CD4-positive, alpha-beta T cell (primary cell): Measurements from ENCODE around the gene SIL1. TPM values are rescaled to one million over a fixed set of nuclear protein-coding genes. Genes with fewer than 3 reads are reported as not detected.

ENCODE experiments used
- ATAC-seq: fragments of 200-7000 bp; cut with Tn5 transposase; one replicate; pipeline ENCODE4 v1.10.0; 2022; ENCODE audit warnings: mild to moderate bottlenecking; ENCODE audit not compliant: poor library complexity
- CTCF ChIA-PET: fragments of 350-600 bp; sonication (Branson Sonifier 250); formaldehyde crosslinking; loops from one replicate; lab custom pipeline; 2021; ENCODE audit warnings: antibody characterized with exemption, inconsistent platforms; lab: Charles Lee
- POLR2A ChIA-PET: fragments of 350-600 bp; sonication (Branson Sonifier 250); formaldehyde crosslinking; loops from one replicate; lab custom pipeline; 2021; ENCODE audit warnings: antibody characterized with exemption, inconsistent platforms; lab: Charles Lee
- DNase-seq, 14 experiments: peaks; one replicate each; pipeline ENCODE4 v3.0.0-alpha.2; 2013 to 2020; ENCODE audit warnings: mixed read lengths in 2 of 14
- H3K27ac ChIP-seq, 2 donors: one replicate each; pipeline versions ENCODE4 v1.5.1 to v1.7.0; 2013; ENCODE audit warnings: low read length in 2 of 2, low read depth in 1 of 2, mild to moderate bottlenecking in 1 of 2
- H3K27me3 ChIP-seq, 2 experiments: 1 replicate in 1 of 2; 2 replicates in 1 of 2; pipeline versions ENCODE4 v1.6.1 to v1.7.0; 2013; ENCODE audit warnings: low read length in 2 of 2, control low read depth in 1 of 2, mild to moderate bottlenecking in 1 of 2, moderate library complexity in 1 of 2; ENCODE audit not compliant: insufficient read depth in 2 of 2, control insufficient read depth in 1 of 2
- H3K36me3 ChIP-seq: one replicate; pipeline ENCODE4 v1.6.1; 2013; ENCODE audit warnings: low read length, control low read depth; ENCODE audit not compliant: insufficient read depth
- H3K4me1 ChIP-seq: one replicate; pipeline ENCODE4 v1.6.1; 2013; ENCODE audit warnings: low read length, control low read depth; ENCODE audit not compliant: insufficient read depth
- H3K4me3 ChIP-seq: one replicate; pipeline ENCODE4 v1.5.1; 2013; ENCODE audit warnings: mild to moderate bottlenecking, low read length, moderate library complexity
- H3K9me3 ChIP-seq, 2 experiments: 1 replicate in 1 of 2; 2 replicates in 1 of 2; pipeline versions ENCODE4 v1.6.1 to v1.7.0; 2013; ENCODE audit warnings: low read length in 2 of 2, mild to moderate bottlenecking in 2 of 2, control low read depth in 1 of 2, moderate library complexity in 1 of 2; ENCODE audit not compliant: control insufficient read depth in 1 of 2, insufficient read depth in 1 of 2
- H3K27ac Mint-ChIP-seq: one replicate; pipeline ENCODE4 v1.8.0; 2020; ENCODE audit warnings: mixed read lengths
- H3K27me3 Mint-ChIP-seq: one replicate; pipeline ENCODE4 v1.8.0; 2021; ENCODE audit warnings: mixed read lengths
- H3K36me3 Mint-ChIP-seq: one replicate; pipeline ENCODE4 v1.8.0; 2021; ENCODE audit warnings: low read depth, mixed read lengths
- H3K4me1 Mint-ChIP-seq: one replicate; pipeline ENCODE4 v1.8.0; 2021; ENCODE audit warnings: low read depth, mixed read lengths
- H3K4me3 Mint-ChIP-seq: one replicate; pipeline ENCODE4 v1.8.0; 2020; ENCODE audit warnings: mild to moderate bottlenecking, mixed read lengths
- H3K9me3 Mint-ChIP-seq: one replicate; pipeline ENCODE4 v1.8.0; 2020; ENCODE audit warnings: mixed read lengths
- intact Hi-C, 2 experiments: fragments of 100-400 bp; cut with DNase I in 1 of 2; cut with micrococcal nuclease in 1 of 2; formaldehyde crosslinking; loops; one replicate each; pipeline versions ENCODE4 v1.15.1 to v1.9.0; 2023 to 2025; cut with DNase I, micrococcal nuclease
- total RNA-seq, 174 experiments: library from RNA in 2 of 174; stranded (reverse) in 2 of 174; gene quantifications; one replicate each; pipeline ENCODE4 v1.2.3 and lab custom pipeline; 2021 to 2026
- TF ChIP-seq, protein P1 (sequence below): fragments of 200-600 bp; IDR thresholded peaks from one replicate; pipeline ENCODE4 v1.8.0; 2022; ENCODE audit warnings: antibody characterized with exemption, mild to moderate bottlenecking

The SIL1 gene
- total RNA-seq, 2 experiments from 2014 or later, result 5.6 to 9.2 TPM

DNA sequence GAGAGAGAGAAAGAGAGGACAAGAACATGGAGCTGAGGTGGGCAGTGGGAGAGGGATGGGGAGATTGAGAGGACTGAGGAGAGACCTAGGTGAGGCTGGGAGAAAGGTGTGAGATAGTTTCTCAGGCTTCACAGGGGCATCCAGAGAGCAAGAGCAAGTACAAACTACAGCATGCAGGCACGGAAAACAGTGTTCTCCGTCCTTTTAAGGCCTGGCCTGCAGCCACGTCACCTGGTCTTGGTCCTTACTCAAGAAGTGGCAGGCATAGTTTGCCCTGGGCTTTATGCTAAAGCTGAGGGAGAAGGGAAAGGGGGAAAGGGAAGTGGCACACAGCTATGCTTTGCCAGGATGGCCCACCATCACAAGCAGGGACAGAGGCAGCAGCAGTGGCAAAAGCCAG is 65.7 kb downstream of the SIL1 start:
- H3K4me3 Mint-ChIP-seq, result no peak overlapping the region
- Histone ChIP-seq H3K27ac (no peak overlapping the region), H3K9me3 (no peaks in the 10 kb centered on the region), H3K4me1 (no peaks in the 10 kb centered on the region), H3K27me3 (no peaks in the 10 kb centered on the region), H3K4me3 (no peak overlapping the region), H3K36me3 (no peaks in the 10 kb centered on the region)
- no peaks in the 10 kb centered on the region for H3K27me3 Mint-ChIP-seq
- intact Hi-C loops, result no loop called here
- H3K4me1 Mint-ChIP-seq, result no peaks in the 10 kb centered on the region
- ChIA-PET POLR2A (no interaction called here), CTCF (interaction anchor here (0.5 kb wide), 1 partner anchor 255 kb away, joined by 5 read pairs; no protein-coding TSS in a partner anchor)
- ATAC-seq (no peak), DNase-seq (no peak)
- TF ChIP-seq, protein P1, sequence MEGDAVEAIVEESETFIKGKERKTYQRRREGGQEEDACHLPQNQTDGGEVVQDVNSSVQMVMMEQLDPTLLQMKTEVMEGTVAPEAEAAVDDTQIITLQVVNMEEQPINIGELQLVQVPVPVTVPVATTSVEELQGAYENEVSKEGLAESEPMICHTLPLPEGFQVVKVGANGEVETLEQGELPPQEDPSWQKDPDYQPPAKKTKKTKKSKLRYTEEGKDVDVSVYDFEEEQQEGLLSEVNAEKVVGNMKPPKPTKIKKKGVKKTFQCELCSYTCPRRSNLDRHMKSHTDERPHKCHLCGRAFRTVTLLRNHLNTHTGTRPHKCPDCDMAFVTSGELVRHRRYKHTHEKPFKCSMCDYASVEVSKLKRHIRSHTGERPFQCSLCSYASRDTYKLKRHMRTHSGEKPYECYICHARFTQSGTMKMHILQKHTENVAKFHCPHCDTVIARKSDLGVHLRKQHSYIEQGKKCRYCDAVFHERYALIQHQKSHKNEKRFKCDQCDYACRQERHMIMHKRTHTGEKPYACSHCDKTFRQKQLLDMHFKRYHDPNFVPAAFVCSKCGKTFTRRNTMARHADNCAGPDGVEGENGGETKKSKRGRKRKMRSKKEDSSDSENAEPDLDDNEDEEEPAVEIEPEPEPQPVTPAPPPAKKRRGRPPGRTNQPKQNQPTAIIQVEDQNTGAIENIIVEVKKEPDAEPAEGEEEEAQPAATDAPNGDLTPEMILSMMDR, result no peak
- H3K9me3 Mint-ChIP-seq, result no peaks in the 10 kb centered on the region
- H3K36me3 Mint-ChIP-seq, result no peaks in the 10 kb centered on the region
- H3K27ac Mint-ChIP-seq, result no peak overlapping the region

DNA sequence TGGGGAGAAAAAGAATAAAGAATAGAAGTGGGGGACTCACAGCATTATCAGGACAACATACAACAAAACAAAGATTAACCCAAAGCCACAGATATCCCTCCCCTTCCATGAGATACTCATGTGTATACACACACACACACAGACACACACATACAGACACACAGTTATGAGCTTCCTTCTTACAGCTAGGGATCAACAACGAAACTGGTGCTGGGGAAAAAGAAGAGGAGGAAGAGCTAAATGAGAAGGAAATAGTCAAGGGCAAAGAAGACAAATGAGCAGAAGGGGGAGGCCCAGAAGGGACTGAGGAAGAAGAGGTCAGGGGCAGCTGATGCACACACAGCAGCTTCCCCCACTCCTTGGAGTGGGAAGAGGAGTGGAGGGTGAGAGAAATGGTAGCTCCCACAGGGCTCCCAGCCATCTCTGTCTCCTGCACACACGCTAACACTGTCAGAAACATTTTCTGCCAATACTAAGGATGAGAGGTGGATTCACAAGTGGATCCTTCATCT is 66.2 kb downstream of the SIL1 start:
- Histone ChIP-seq H3K4me3 (no peak overlapping the region), H3K4me1 (no peaks in the 10 kb centered on the region), H3K27ac (no peak overlapping the region), H3K9me3 (no peaks in the 10 kb centered on the region), H3K27me3 (no peaks in the 10 kb centered on the region), H3K36me3 (peaks cover 3% of the 10 kb centered on the region)
- Mint-ChIP-seq H3K27ac (no peak overlapping the region), H3K9me3 (no peaks in the 10 kb centered on the region), H3K4me1 (no peaks in the 10 kb centered on the region), H3K4me3 (no peak overlapping the region), H3K27me3 (no peaks in the 10 kb centered on the region), H3K36me3 (no peaks in the 10 kb centered on the region)
- intact Hi-C loops, result no loop called here
- ATAC-seq (no peak), DNase-seq (no peak)
- ChIA-PET POLR2A (no interaction called here), CTCF (interaction anchor here (0.5 kb wide), 1 partner anchor 254 kb away, joined by 5 read pairs; no protein-coding TSS in a partner anchor)
- TF ChIP-seq, protein P1, result no peak

DNA sequence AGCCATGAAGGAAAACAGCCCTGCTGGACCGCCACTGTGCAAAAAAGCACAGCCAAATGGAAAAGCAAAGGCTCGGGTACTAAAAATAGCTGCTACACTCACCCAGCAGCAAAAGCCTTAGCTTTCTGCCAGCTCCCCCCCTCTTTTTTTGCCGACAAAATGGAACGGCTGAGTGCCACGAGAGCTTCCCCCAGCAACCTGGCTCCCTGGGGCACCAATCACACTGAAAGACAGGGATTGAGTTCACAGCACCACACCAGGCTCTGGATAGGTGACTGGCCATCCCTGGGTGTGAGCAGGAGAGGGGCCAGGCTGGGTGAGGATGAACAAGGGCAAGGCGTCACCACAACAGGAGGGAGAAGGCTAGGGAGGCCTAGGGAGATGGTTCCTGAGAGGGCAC is 66.7 kb downstream of the SIL1 start:
- intact Hi-C loops, result no loop called here
- ATAC-seq (no peak), DNase-seq (no peak)
- TF ChIP-seq, protein P1, result no peak
- H3K27me3 Mint-ChIP-seq, result no peaks in the 10 kb centered on the region
- no peaks in the 10 kb centered on the region for H3K4me1 Mint-ChIP-seq
- no peak overlapping the region for H3K27ac ChIP-seq
- no peak overlapping the region for H3K4me3 Mint-ChIP-seq
- no peaks in the 10 kb centered on the region for H3K27me3 ChIP-seq
- no peaks in the 10 kb centered on the region for H3K9me3 Mint-ChIP-seq
- no peak overlapping the region for H3K4me3 ChIP-seq
- ChIA-PET POLR2A (no interaction called here), CTCF (no interaction called here)
- no peaks in the 10 kb centered on the region for H3K36me3 Mint-ChIP-seq
- no peaks in the 10 kb centered on the region for H3K4me1 ChIP-seq
- H3K36me3 ChIP-seq, result peaks cover 6% of the 10 kb centered on the region
- no peaks in the 10 kb centered on the region for H3K9me3 ChIP-seq
- H3K27ac Mint-ChIP-seq, result no peak overlapping the region
